KMS-11 (cell line): ENCODE data around the gene MPP4.

Source experiments
- H2AFZ ChIP-seq: fragments of 200-600 bp; sonication (generic); 2 replicates; pipeline ENCODE4 v1.6.1; 2016; ENCODE audit warnings: antibody characterized with exemption, mixed run types, low read depth
- H3K27ac ChIP-seq: fragments of 200-600 bp; sonication (generic); 2 replicates; pipeline ENCODE4 v1.6.1; 2016; ENCODE audit warnings: mild to moderate bottlenecking, mixed run types
- H3K27me3 ChIP-seq: fragments of 200-600 bp; sonication (generic); 2 replicates; pipeline ENCODE4 v1.6.1; 2017; ENCODE audit warnings: mild to moderate bottlenecking, low read depth, mixed run types, moderate library complexity; ENCODE audit not compliant: insufficient read depth
- H3K36me3 ChIP-seq: fragments of 200-600 bp; sonication (generic); 2 replicates; pipeline ENCODE4 v1.6.1; 2017; ENCODE audit warnings: mild to moderate bottlenecking, mixed run types; ENCODE audit not compliant: insufficient read depth
- H3K4me1 ChIP-seq: fragments of 200-600 bp; sonication (generic); 2 replicates; pipeline ENCODE4 v1.6.1; 2016; ENCODE audit warnings: mild to moderate bottlenecking, low read depth, mixed run types; ENCODE audit not compliant: poor library complexity, severe bottlenecking
- H3K4me2 ChIP-seq: fragments of 200-600 bp; sonication (generic); 2 replicates; pipeline ENCODE4 v1.7.0; 2016; ENCODE audit warnings: mild to moderate bottlenecking, mixed run types
- H3K4me3 ChIP-seq: fragments of 200-600 bp; sonication (generic); IDR thresholded peaks from 2 replicates; pipeline ENCODE4 v1.6.1; 2017; ENCODE audit warnings: low read depth, low read length, mixed read lengths; ENCODE audit not compliant: insufficient read depth
- H3K79me2 ChIP-seq: fragments of 200-600 bp; sonication (generic); 2 replicates; pipeline ENCODE4 v1.6.1; 2016; ENCODE audit warnings: low read depth, mixed run types; ENCODE audit not compliant: insufficient read depth
- H3K9ac ChIP-seq: fragments of 200-600 bp; sonication (generic); 2 replicates; pipeline ENCODE4 v1.6.1; 2016; ENCODE audit warnings: mild to moderate bottlenecking, mixed run types
- H4K20me1 ChIP-seq: fragments of 200-600 bp; sonication (generic); 2 replicates; pipeline ENCODE4 v1.6.1; 2016; ENCODE audit warnings: mild to moderate bottlenecking, mixed run types; ENCODE audit not compliant: insufficient read depth
- CTCF ChIP-seq: fragments of 200-600 bp; sonication (generic); conservative IDR thresholded peaks from 2 replicates; pipeline ENCODE4 v1.6.1; 2017; ENCODE audit warnings: low read depth, mild to moderate bottlenecking, antibody characterized with exemption, low read length, moderate library complexity, mixed read lengths

The MPP4 gene

DNA sequence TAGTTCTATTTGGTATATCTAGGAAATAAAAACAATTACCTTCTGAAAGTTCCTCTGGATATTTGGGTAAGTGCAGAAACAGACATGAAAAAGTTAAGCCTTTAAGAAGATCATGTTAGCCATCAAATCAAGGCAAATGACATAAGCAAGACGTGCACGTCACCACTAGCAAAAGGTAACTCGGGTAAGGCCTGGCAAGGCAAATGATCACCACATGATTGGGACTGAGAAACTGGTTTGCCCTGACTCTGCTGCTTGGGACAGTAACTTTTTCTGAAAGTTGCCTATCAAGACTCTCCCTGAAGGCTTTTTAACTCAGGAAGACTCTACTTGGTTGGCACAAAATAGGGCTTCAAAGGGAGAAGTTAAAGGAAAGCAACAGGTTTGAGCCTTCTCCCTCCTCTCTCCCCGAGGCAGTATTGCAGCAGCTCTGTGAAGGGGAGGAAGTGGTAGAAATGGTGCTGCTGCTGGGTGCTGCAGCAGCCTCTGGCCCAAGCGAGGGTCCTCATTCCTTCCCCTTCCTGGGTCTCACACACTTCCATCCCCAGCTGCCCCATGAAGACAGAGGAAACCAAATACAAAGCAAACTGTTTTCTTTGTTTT, 38.0 kb downstream of the MPP4 start:
- Histone ChIP-seq H3K27me3 (no peaks in the 10 kb centered on the region), H4K20me1 (no peaks in the 10 kb centered on the region), H3K79me2 (no peaks in the 10 kb centered on the region), H2AFZ (no peak overlapping the region), H3K4me2 (no peak overlapping the region), H3K4me3 (no peak overlapping the region), H3K27ac (no peak overlapping the region), H3K9ac (no peak overlapping the region), H3K36me3 (no peaks in the 10 kb centered on the region), H3K4me1 (no peaks in the 10 kb centered on the region)
- TF ChIP-seq CTCF = no peak

DNA sequence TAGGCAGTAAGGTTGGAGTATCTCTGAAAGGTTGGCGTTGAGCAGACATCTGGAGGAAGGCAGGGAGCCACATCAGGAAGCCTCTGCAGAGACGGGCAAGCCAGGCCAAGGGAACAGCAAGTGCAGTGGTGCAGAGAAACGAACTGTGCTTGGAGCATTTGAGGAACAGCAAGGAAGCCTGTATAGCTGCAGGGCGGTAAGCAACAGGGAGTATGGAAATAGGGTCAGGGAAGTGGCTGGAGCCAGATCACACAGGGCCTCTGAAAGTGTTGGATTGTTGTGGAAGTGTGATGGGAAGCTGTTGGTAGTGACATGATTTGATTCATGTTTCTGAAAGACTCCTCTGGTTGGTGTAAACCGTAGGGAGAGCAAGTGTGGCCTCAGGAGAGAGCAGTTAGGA, 41.7 kb downstream of the MPP4 start:
- H2AFZ ChIP-seq = no peak overlapping the region
- no peak for TF ChIP-seq CTCF

DNA sequence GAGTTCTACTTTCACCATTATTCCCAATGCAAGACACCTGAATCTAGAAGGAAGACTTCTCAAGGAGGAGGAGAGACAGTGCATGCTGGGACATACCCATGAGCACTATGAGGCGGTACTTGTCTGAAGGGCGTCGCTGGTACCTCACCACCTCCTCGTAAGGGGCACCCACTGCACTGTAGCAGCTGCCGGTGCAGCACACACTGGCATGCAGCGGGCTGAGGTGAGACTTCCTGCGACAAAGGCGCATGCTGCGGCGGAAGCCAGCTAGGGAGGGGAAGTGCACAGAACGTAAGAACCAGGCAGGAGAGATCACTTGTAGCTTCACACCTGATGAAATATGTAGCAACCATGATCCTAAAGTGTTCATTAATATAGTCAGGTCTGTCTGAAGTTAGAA, 42.3 kb downstream of the MPP4 start:
- H4K20me1 ChIP-seq = no peaks in the 10 kb centered on the region
- no peak overlapping the region for H2AFZ ChIP-seq
- H3K4me1 ChIP-seq = no peaks in the 10 kb centered on the region
- no peak overlapping the region for H3K4me2 ChIP-seq
- no peak overlapping the region for H3K4me3 ChIP-seq
- no peak overlapping the region for H3K9ac ChIP-seq
- no peaks in the 10 kb centered on the region for H3K36me3 ChIP-seq
- no peak overlapping the region for H3K27ac ChIP-seq
- TF ChIP-seq CTCF = no peak
- no peaks in the 10 kb centered on the region for H3K27me3 ChIP-seq
- no peaks in the 10 kb centered on the region for H3K79me2 ChIP-seq

More for the DNA sequence above, 41.7 kb downstream of the MPP4 start:
- no peak overlapping the region for H3K4me2 ChIP-seq
- no peak overlapping the region for H3K27ac ChIP-seq
- H3K9ac ChIP-seq = no peak overlapping the region
- no peaks in the 10 kb centered on the region for H4K20me1 ChIP-seq
- no peak overlapping the region for H3K4me3 ChIP-seq
- no peaks in the 10 kb centered on the region for H3K27me3 ChIP-seq
- no peaks in the 10 kb centered on the region for H3K4me1 ChIP-seq
- H3K79me2 ChIP-seq = no peaks in the 10 kb centered on the region
- no peaks in the 10 kb centered on the region for H3K36me3 ChIP-seq

- no peak for TF ChIP-seq CTCF
- Histone ChIP-seq H3K27ac (no peak overlapping the region), H3K4me3 (no peak overlapping the region), H3K4me1 (no peaks in the 10 kb centered on the region), H3K4me2 (no peak overlapping the region), H3K36me3 (no peaks in the 10 kb centered on the region), H3K9ac (no peak overlapping the region), H3K27me3 (no peaks in the 10 kb centered on the region), H4K20me1 (no peaks in the 10 kb centered on the region), H3K79me2 (no peaks in the 10 kb centered on the region), H2AFZ (no peak overlapping the region)
These were observed 43.6 kb downstream of the MPP4 start for GRCh38 chr2:201654616-201655384.
